GM13976 (cell line): ENCODE data around the gene HOXD10.

Source experiments
- DNase-seq: peaks from one replicate; pipeline ENCODE4 v3.0.0; 2012; ENCODE audit warnings: low spot score
- CTCF ChIP-seq: IDR thresholded peaks from 2 replicates; pipeline ENCODE4 v1.5.1; 2012; ENCODE audit warnings: borderline replicate concordance, mild to moderate bottlenecking; ENCODE audit not compliant: insufficient read depth; ENCODE audit errors: extremely low read depth, missing control alignments, control extremely low read depth
- in situ Hi-C: fragments of 300-500 bp; cut with MboI; formaldehyde crosslinking; loops from one replicate; pipeline ENCODE4 v1.12.0; 2022; ENCODE audit warnings: low sequenced_read_pairs, mixed read lengths, inconsistent platforms; ENCODE audit not compliant: unreplicated experiment

Gene HOXD10

GRCh38 chr2:176164611-176165369 lies 48.2 kb downstream of the HOXD10 start:
- no peak for TF ChIP-seq CTCF
- in situ Hi-C loops: no loop called here
- no peak for DNase-seq

GRCh38 chr2:176165370-176166050 lies 48.9 kb downstream of the HOXD10 start:
- in situ Hi-C loops: no loop called here
- no peak for TF ChIP-seq CTCF
- no peak for DNase-seq

GRCh38 chr2:176166272-176166671 lies 49.7 kb downstream of the HOXD10 start:
- no peak for TF ChIP-seq CTCF
- in situ Hi-C loops: no loop called here
- DNase-seq: no peak

GRCh38 chr2:176167398-176167797 lies 50.8 kb downstream of the HOXD10 start:
- in situ Hi-C loops: no loop called here
- no peak for DNase-seq

GRCh38 chr2:176169181-176169580 lies 52.6 kb downstream of the HOXD10 start:
- in situ Hi-C loops: no loop called here
- TF ChIP-seq CTCF: no peak
- DNase-seq: no peak

More at GRCh38 chr2:176167398-176167797, 50.8 kb downstream of the HOXD10 start:
- no peak for TF ChIP-seq CTCF
